ENCODE results near the gene SLIT3.

Gene SLIT3

DNA sequence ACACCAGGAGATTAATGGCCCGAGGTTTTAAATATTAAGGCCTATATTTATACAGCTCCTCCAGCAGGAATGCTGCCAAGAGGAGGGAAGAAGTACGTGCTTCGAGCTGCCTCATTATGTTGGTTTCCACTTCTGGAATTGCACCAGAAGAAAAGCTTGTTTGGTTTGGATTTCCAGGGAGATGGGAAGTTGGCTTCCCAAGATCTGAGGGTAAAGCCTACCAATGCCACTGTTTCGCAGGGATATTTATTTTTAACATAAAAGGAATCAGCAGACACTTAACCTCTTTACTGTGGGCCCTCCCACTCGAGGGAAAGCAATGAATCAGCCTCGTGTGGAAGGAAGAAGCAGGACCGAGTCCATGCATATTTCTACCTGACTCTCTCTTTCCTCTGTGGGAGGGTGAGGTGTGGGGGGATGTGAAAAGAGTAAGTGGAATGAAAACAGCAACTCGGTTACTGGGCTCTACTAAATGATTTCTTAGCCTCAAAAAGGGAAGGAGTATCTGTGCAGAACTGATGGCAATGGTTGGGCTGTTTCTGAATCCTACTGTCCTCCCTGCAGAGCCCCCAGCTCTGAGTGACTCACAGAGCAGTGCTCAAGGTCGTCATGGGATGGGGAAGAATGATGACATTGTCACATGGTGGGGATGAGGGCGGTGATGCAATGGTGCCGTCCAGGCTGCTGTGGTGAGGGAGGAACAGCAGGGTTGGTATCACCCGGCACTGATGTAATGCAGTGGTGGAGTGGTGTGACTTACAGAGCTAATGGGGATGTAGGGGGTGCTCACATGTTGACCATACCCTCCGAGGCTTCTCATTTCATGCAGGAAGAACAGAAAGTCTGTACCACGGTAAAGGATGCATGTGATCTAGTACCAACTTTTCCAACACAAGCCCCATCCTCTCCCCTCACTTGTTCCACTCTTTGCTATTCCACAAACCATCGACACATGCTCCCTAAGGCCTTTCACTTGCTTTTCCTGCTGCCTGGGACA is 506.8 kb downstream of the SLIT3 start:
- no peaks in the 10 kb centered on the region for H3K36me3 ChIP-seq (ENCODE audit: control insufficient read depth, low read length)
- H4K20me1 ChIP-seq (ENCODE audit: control insufficient read depth, insufficient read depth, low read depth, low read length), result no peaks in the 10 kb centered on the region
- H3K9me2 ChIP-seq (replicated peaks; ENCODE audit: control insufficient read depth, low read length), result no peaks in the 10 kb centered on the region
- no peaks in the 10 kb centered on the region for H3K4me1 ChIP-seq (ENCODE audit: control insufficient read depth, low read length)
- H3K79me2 ChIP-seq (ENCODE audit: control insufficient read depth, low read length), result no peaks in the 10 kb centered on the region
- peaks cover under 1% of the 10 kb centered on the region; the same call in 1 of the 2 replicates for H3K27me3 ChIP-seq (ENCODE audit: control insufficient read depth, low read length)
- H3K4me2 ChIP-seq (ENCODE audit: low read length), result no peak overlapping the region
- H3K9me3 ChIP-seq (ENCODE audit: control insufficient read depth, insufficient read depth, low read length), result no peaks in the 10 kb centered on the region
- TF ChIP-seq CTCF (IDR thresholded peaks at IDR 0.05; ENCODE audit: low read depth, low read length, poor library complexity, severe bottlenecking) (no peak), EZH2phosphoT487 (IDR thresholded peaks at IDR 0.05; ENCODE audit: borderline replicate concordance, low read length) (no peak)
- no peaks in the 10 kb centered on the region for H3F3A ChIP-seq (ENCODE audit: control insufficient read depth, insufficient read depth)
- no peak overlapping the region for H3K4me3 ChIP-seq (ENCODE audit: low read length)
- no peak overlapping the region for H3K27ac ChIP-seq (ENCODE audit: low read depth, low read length)

GRCh38 chr5:168792678-168793077 is 508.3 kb downstream of the SLIT3 start:
- Histone ChIP-seq H3K9me2 (replicated peaks; ENCODE audit: control insufficient read depth, low read length) (no peaks in the 10 kb centered on the region), H3K79me2 (ENCODE audit: control insufficient read depth, low read length) (no peaks in the 10 kb centered on the region), H4K20me1 (ENCODE audit: control insufficient read depth, insufficient read depth, low read depth, low read length) (no peaks in the 10 kb centered on the region), H3K4me1 (ENCODE audit: control insufficient read depth, low read length) (no peaks in the 10 kb centered on the region), H3K27ac (ENCODE audit: low read depth, low read length) (no peak overlapping the region), H3K36me3 (ENCODE audit: control insufficient read depth, low read length) (no peaks in the 10 kb centered on the region), H3K4me3 (ENCODE audit: low read length) (no peak overlapping the region), H3K4me2 (ENCODE audit: low read length) (no peak overlapping the region), H3K9me3 (ENCODE audit: control insufficient read depth, insufficient read depth, low read length) (no peaks in the 10 kb centered on the region), H3F3A (ENCODE audit: control insufficient read depth, insufficient read depth) (no peaks in the 10 kb centered on the region), H3K27me3 (ENCODE audit: control insufficient read depth, low read length) (no peaks in the 10 kb centered on the region; the same call in 1 of the 2 replicates)
- no peak for TF ChIP-seq CTCF (IDR thresholded peaks at IDR 0.05; ENCODE audit: low read depth, low read length, poor library complexity, severe bottlenecking)
- no peak for TF ChIP-seq EZH2phosphoT487 (IDR thresholded peaks at IDR 0.05; ENCODE audit: borderline replicate concordance, low read length)

GRCh38 chr5:168790671-168791250 is 510.2 kb downstream of the SLIT3 start:
- Histone ChIP-seq H3K4me2 (ENCODE audit: low read length) (no peak overlapping the region), H3K36me3 (ENCODE audit: control insufficient read depth, low read length) (no peaks in the 10 kb centered on the region), H3K9me3 (ENCODE audit: control insufficient read depth, insufficient read depth, low read length) (no peaks in the 10 kb centered on the region), H3K4me1 (ENCODE audit: control insufficient read depth, low read length) (no peaks in the 10 kb centered on the region), H3K79me2 (ENCODE audit: control insufficient read depth, low read length) (no peaks in the 10 kb centered on the region), H3K27me3 (ENCODE audit: control insufficient read depth, low read length) (no peaks in the 10 kb centered on the region; the same call in 1 of the 2 replicates), H3F3A (ENCODE audit: control insufficient read depth, insufficient read depth) (no peaks in the 10 kb centered on the region), H3K4me3 (ENCODE audit: low read length) (no peak overlapping the region), H3K27ac (ENCODE audit: low read depth, low read length) (no peak overlapping the region), H3K9me2 (replicated peaks; ENCODE audit: control insufficient read depth, low read length) (no peaks in the 10 kb centered on the region), H4K20me1 (ENCODE audit: control insufficient read depth, insufficient read depth, low read depth, low read length) (no peaks in the 10 kb centered on the region)
- TF ChIP-seq EZH2phosphoT487 (IDR thresholded peaks at IDR 0.05; ENCODE audit: borderline replicate concordance, low read length) (no peak), CTCF (IDR thresholded peaks at IDR 0.05; ENCODE audit: low read depth, low read length, poor library complexity, severe bottlenecking) (no peak)

Data from DOHH2 (cell line).